PFSK-1 (cell line): ENCODE results near the gene STAMBPL1.

ENCODE experiments used
- FOXP2 ChIP-seq: optimal IDR thresholded peaks from 2 replicates; pipeline ENCODE3; 2011; ENCODE audit warnings: borderline replicate concordance, control low read depth, inconsistent platforms; ENCODE audit not compliant: insufficient read depth; ENCODE audit errors: extremely low read length, extremely low read depth
- POLR2AphosphoS5 ChIP-seq: IDR thresholded peaks from 2 replicates; pipeline ENCODE4 v1.6.1; 2012; ENCODE audit warnings: low read depth, mild to moderate bottlenecking, control low read depth, low read length, moderate library complexity
- REST ChIP-seq, 2 experiments: IDR thresholded peaks; 2 replicates each; pipeline versions ENCODE4 v1.6.1 to v1.8.0; 2011 to 2012; ENCODE audit warnings: low read depth in 2 of 2, low read length in 2 of 2, control low read depth in 1 of 2, inconsistent platforms in 1 of 2, mild to moderate bottlenecking in 1 of 2, moderate library complexity in 1 of 2; ENCODE audit not compliant: insufficient read depth in 1 of 2
- SIN3A ChIP-seq: IDR thresholded peaks from 2 replicates; pipeline ENCODE4 v1.6.1; 2012; ENCODE audit warnings: mild to moderate bottlenecking, low read length, moderate library complexity, borderline replicate concordance; ENCODE audit not compliant: insufficient read depth
- TAF1 ChIP-seq: IDR thresholded peaks from 2 replicates; pipeline ENCODE4 v1.6.1; 2012; ENCODE audit warnings: low read length, control low read depth, borderline replicate concordance; ENCODE audit not compliant: insufficient read depth

Gene STAMBPL1

GRCh38 chr10:88896994-88897853, 17.2 kb downstream of the STAMBPL1 start:
- TF ChIP-seq REST (IDR thresholded peaks at IDR 0.05; ENCODE audit: insufficient read depth in 1 of 2, low read depth in 2 of 2, low read length in 2 of 2) (no peak), SIN3A (no peak), TAF1 (no peak), POLR2AphosphoS5 (no peak), FOXP2 (no peak)

GRCh38 chr10:88898727-88899126, 18.7 kb downstream of the STAMBPL1 start:
- TF ChIP-seq SIN3A = no peak
- TF ChIP-seq TAF1 = no peak
- no peak for TF ChIP-seq POLR2AphosphoS5
- TF ChIP-seq REST (IDR thresholded peaks at IDR 0.05; ENCODE audit: insufficient read depth in 1 of 2, low read depth in 2 of 2, low read length in 2 of 2) = no peak
- no peak for TF ChIP-seq FOXP2

- TF ChIP-seq SIN3A = no peak
- TF ChIP-seq FOXP2 = no peak
- no peak for TF ChIP-seq POLR2AphosphoS5
- no peak for TF ChIP-seq REST (IDR thresholded peaks at IDR 0.05; ENCODE audit: insufficient read depth in 1 of 2, low read depth in 2 of 2, low read length in 2 of 2)
- TF ChIP-seq TAF1 = no peak
Measured at GRCh38 chr10:88899886-88900285, 19.8 kb downstream of the STAMBPL1 start.

- TF ChIP-seq POLR2AphosphoS5 (no peak), FOXP2 (no peak), TAF1 (no peak), SIN3A (no peak), REST (IDR thresholded peaks at IDR 0.05; ENCODE audit: insufficient read depth in 1 of 2, low read depth in 2 of 2, low read length in 2 of 2) (no peak)
Measured at GRCh38 chr10:88901206-88901983, 21.4 kb downstream of the STAMBPL1 start.
